Stimulated activated CD4-positive, alpha-beta T cell treated with anti-CD3 and anti-CD28 coated beads, TNF-alpha, amount 100 ng/mL, for 4 hours (primary cell): ENCODE results near the gene CCNT1.
"Not testable (repeated sequence)": the region's sequence is repeated elsewhere in the genome, so short reads cannot be mapped to it uniquely, and the experiment has no call there.

Experiments used
- DNase-seq, 3 experiments: peaks; one replicate each; pipeline ENCODE4 v3.0.0-alpha.2; 2020; ENCODE audit warnings: low read depth in 3 of 3

CCNT1 gene

DNA sequence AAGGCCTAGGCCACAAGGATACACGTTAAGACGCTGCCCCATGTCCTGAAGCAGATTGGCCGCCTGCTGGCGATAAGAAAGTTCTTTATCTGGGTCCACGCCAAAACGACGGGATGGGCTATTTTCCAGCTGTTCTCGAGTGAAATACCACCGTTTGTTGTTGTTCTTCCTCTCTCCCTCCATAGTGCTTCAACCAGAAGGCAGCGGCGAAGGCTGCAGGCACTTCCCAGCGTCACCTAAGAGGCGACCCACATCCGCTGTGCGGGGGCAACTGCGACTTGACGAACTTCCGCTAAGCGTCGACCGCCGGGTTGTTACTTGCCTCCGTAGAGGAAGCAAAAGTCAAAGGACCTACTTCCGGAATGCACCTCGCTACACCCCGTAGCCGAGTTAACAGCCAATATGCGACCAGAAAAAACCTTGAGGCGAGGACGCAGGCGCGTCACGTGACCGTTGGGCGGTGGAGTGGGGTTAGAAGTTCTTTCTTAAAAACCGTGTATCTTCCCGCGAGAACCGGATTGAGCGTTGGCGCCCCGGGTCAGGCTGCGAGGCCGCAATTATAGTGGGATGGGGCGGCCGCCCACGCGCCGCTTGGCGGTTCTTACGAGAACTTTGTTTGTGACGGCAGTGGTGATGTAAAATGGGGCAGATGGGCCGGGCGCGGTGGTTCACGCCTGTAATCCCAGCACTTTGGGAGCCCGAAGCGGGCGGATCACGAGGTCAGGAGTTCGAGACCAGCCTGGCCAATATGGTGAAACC is at the start of gene CCNT1:
Gene CCNT1 (minus strand): TSS at position 215 of the 759 bp plus-strand sequence. CDS start 32 bp downstream, at position 183.
- peak; percentile 94 to 98 (median 98) for DNase-seq

DNA sequence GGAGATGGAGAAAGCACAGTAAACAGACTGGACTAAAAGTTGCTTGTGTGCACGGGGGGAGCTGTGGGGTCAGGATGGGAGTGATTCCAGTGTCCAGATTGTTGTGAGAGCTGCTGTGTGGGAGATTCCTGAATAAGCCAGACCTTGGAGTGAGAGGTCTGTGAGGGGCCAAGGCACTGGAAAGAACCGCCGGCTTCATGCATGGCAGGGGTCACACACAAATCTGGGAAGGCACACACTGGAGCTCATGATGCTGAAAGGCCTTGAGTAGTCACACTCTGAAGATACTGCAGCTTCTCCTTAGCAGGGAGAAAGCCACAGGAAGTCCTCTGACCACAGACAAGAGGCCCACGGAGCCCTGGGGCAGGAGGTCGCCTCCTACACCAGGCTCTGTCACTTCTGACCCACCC is 49.3 kb upstream of the CCNT1 start:
- no peak for DNase-seq

DNA sequence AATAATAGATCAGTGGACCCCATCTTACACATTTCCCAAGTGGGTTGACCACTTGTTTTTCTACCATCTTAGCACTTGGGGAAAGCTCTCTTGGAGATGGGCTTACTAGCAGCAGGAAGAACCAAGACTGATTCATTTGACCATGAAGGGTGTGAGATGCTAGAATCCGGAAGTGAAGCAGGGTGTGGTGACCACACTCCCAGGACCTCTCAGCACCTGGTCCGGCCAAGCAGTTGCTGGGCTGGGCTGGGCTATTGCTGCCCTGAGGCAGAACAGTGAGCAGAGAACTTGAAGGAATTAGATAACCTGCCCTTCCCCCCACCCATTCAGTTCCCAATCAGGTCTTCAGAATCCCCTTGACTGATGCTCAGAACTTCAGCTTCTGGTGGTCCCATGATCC is 48.0 kb upstream of the CCNT1 start:
- no peak for DNase-seq

DNA sequence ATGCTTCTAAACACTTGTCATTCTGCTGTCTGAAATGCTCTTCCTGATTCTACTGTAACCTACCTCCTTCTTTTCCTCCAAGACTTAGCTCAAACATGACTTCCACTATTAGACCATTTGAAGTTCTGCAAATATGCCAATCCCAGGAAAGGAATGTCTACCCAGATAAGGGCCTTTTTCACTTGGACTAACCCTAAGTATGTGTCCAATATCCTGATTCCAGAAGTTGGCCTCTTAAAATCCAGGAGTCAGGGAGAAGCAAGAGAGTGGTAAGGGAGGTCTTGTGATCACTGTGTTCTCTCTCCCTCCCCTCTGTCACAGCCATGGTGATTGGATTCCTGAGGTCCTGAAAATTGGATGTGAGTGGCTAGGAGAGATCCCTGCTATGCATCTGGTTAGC is 42.2 kb upstream of the CCNT1 start:
- no peak for DNase-seq

DNA sequence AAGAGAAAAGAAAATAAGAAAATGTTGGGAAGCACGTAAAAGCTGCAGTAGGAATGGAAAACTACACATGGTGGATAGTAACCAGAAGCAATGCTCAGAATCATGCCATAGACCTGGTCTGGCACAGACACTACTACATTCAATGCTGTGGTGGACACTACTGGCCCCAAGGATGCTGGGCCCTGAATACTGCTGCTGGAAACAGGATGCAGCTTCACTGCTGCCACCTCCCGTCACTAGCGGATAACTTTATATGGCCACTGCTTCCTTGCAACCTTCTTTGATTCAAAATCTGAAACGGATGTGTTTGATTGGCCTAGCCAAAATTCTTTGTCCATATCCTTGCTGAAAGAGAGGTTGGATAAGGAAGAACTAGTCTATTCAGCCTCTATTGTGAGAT is 41.7 kb upstream of the CCNT1 start:
- DNase-seq, result no peak

DNA sequence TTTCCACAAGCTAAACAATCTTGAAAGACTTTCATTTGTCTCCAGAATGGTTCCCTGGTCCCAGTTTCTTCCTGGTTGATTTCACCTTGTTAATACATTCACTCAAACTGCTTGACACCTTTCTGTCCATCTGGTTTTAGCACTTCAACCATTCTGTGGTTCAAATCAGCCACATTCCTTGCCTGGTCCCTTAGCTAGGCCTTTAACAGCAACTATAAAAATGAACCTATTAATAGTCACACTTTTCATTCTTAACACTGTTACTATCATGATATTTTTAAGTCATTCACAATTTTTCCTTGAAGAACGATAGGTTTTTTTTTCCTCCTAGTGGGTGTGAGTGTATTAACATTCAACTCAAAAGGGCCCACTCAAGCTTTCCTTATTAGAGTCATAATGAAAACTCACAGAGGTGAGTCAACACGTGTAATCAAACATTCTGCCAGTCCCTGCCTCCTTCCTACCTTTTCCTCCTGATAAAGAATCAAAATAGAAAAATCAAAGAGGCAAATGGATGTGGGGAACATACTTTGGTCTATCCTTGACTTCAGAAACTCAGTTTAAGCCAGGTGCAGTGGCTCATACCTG is 34.4 kb upstream of the CCNT1 start:
- no peak for DNase-seq

DNA sequence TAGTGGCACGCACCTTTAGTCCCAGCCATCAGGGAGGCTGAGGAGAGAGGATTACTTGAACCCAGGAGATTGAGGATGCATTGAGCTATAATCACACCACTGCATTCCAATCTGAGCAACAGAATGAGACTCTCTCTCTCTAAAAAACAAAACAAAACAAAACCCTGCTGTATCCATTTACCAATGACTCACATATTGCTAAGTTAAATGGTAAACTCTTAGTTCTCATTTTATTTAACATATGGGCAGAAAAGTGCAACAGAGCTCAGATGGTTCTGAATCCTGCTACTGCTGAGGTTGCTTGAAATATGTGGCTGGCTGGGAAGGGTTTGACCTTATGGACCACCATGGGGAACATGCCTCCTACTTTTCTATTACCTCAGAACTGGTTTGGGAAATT is 33.7 kb upstream of the CCNT1 start:
- DNase-seq, result no peak

DNA sequence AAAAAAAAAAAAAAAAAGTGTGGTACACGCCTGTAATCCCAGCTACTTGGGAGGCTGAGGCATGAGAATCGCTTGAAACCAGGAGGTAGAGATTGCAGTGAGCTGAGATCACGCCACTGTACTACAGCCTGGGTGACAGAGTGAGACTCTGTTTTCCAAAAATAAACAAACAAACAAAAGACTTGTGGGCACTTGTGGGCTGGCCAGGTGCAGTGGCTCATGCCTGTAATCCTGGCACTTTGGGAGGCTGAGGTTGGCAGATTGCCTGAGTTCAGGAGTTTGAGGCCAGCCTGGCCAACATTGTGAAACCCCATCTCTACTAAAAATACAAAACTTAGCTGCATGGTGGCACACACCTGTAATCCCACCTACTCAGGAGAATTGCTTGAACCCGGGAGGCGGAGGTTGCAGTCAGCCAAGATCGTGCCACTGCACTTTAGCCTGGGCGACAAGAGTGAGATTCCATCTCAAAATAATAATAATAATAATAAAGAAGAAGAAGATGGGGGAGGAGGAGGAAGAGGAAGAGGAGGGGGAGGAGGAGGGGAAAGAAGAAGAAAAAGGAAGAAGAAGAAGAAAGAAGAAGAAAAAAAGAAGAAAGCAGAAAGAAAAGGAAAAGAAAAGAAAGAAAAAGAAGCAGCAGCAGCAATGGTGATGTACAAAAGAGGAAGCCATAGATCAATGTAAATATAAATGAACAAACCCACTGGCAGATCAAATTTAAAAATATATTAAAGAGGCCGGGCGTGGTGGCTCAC is 27.9 kb upstream of the CCNT1 start:
- DNase-seq, result no peak

DNA sequence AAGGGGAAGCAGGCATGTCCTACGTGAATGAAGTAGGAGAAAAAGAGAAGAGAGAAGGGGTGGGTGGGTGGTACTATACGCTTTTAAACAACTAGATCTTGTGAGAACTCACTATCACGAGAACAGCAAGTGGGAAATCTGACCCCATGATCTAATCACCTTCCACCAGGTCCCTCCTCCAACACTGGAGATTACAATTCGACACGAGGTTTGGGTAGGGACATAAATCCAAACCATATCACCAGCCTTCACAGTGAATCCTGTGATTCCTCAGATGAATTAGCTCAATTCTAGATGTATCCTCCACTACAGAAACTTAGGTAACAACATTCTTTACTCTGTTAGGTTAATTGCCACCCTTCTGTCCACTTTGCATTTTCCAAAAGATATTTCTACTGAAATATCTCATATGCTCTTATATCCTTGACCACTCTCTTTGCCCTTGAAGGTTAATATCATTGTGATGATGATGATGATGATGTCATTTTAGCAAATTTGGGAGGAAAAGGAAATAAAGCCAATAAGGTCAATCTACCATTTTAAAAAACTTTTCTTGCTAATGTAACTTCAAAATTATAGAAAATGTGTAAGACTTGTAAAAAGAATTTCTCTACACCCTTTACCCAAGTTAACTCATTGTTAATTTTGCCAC is 23.2 kb upstream of the CCNT1 start:
- no peak for DNase-seq

DNA sequence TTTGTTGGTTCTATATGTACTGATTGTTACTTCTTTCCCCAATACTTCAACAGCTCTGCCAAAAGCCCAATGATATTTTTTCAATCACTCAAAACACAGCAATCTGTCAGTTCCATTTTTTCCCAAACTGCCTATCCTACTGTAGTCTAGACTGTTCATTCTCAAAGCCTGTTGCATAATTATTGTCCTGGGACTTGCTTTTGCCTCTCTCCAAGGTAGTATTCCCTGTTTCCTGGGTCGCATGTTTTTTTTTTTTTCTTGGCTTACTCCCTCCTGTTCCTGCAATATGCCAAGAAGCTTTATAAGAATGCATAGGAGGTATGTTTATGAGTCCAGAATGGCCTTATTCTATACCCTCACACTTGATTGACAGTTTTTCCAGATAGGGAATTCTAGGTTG is 19.9 kb upstream of the CCNT1 start:
- DNase-seq, result no peak

DNA sequence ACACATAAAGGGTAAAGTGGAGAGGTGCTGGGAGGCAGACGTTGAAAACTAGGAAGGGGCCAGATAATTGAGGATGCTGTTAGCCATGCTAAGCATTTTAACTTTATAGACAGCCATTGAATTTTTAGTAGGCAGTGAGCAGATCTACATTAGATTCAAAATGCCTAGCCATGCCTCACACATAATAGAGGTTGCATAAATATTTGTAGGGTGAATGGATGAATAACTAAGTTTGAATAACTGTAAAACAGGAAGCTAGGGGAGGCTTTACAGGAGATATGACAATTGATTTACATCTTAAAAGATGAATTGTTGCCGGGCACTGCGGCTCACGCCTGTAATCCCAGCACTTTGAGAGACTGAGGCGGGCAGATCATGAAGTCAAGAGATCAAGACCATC is 12.3 kb upstream of the CCNT1 start:
- DNase-seq, result no peak

DNA sequence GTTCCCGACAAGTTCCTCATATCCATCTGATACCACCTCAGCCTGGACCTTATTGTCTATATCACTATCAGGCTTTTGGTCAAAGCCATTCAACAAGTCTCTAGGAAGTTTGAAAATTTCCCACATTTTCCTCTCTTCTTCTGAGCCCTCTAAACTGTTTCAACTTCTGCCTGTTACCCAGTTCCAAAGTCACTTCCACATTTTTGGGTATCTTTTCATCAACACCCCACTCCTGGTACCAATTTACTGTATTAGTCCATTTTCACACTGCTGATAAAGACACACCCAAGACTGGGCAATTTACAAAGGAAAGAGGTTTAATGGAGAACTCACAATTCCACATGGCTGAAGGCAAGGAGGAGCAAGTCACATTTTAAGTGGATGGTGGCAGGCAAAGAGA is 4.2 kb upstream of the CCNT1 start:
- not testable (repeated sequence) for DNase-seq

DNA sequence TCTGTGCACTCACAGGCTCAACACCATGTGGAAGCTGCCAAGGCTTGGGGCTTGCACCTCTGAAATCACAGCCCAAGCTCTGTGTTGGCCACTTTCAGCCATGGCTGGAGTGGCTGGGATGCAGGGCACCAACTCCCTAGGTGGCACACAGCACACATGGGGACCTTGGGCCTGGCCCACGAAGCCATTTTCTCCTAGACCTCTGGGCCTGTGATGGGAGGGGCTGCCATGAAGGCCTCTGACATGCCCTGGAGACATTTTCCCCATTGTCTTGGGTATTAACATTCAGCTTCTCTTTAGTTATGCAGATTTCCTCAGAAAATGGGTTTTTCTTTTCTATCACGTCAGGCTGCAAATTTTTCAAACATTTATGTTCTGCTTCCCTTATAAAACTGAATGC is 3.7 kb upstream of the CCNT1 start:
- DNase-seq, result not testable (repeated sequence)

DNA sequence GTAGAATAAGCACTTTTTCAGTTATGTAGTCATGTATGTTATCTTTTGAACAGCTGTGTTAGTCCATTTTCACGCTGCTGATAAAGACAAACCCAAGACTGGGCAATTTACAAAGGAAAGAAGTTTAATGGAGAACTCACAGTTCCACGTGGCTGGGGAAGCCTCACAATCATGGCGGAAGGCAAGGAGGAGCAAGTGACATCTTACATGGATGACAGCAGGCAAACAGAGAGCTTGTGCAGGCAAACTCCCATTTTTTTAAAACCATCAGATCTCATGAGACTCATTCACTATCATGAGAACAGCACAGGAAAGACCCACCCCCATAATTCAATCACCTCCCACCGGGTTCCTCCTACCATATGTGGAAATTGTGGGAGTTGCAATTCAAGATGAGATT is 2.5 kb upstream of the CCNT1 start:
- DNase-seq, result not testable (repeated sequence)

DNA sequence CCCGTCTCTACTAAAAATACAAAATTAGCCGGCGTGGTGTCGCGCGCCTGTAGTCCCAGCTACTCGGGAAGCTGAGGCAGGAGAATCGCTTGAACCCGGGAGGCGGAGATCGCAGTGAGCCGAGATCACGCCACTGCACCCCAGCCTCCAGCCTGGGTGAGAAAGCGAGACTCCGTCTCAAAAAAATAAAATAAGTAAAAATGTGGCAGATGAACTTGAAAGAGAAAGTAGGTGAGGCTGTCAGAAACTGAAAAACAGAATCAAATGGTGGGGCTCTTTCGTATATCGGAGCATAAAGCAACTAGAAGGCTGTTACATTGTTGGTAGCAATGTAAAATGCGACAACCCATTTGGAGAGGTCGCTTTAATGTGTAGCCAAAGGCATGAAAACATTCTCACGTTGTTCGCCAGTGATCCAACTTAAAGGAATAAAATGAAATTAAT is 767 bp upstream of the CCNT1 start:
- DNase-seq, result no peak

DNA sequence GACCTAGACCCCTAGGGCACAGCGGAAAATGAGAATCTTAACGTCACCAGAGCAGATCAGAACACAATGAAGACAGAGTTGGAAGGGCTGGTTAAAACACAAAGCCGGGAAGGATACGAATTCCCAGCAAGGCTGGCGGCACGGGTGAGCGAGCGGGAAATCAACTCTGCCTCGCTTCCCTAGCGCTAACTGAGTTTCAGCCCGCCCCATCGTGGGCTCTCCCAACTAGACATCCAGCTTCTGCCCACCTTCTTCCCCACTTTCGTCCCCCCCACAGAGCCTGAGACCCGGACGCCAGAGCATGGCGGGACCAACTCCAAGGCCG is 377 bp downstream of the CCNT1 start:
- no peak for DNase-seq

DNA sequence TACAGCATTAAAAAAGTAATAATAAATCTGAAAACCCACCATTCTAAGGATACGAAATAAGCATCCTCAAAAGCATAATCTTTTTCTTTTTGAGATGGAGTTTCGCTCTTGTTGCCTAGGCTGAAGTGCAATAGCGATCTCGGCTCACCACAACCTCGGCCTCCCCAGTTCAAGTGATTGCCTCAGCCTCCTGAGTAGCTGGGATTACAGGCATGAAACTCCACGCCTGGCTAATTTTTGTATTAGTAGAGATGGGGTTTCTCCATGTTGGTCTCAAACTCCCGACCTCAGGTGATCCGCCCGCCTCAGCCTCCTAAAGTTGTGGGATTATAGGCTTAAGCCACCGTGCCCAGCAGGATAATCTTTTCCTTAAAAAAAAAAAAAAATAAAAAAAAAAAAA is 4.3 kb downstream of the CCNT1 start:
- no peak for DNase-seq

DNA sequence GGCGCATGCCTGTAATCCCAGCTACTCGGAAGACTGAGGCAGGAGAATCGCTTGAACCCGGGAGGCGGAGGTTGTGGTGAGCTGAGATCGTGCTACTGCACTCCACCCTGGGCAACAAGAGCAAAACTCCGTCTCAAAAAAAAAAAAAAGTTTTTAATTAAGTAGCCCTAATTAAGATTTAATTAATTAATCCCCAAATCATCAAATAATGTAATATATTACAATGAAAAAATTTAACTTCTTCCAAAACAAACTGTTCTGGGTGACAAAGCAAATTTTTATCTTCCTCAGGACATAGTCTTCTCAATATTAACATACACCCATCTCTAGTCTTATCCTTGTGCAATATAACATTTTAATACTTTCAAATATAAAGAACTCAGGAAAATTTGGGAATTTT is 17.7 kb downstream of the CCNT1 start:
- DNase-seq, result not testable (repeated sequence)

DNA sequence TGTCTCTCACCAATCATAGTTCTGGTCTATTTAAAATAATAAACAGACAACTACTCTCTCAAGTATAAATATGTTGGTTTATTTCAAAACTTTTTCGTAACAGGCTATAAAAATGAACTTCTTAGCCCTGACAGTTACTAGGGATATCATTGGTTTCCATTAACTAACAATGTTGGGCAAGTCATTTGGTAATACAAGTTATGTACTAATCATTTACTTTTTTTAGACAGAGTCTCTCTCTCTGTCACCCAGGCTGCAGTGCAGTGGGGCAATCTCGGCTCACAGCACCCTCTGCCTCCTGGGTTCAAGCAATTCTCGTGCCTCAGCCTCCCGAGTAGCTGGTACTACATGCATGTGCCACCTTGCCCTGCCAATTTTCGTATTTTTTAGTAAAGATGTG is 19.9 kb downstream of the CCNT1 start:
- DNase-seq, result no peak

DNA sequence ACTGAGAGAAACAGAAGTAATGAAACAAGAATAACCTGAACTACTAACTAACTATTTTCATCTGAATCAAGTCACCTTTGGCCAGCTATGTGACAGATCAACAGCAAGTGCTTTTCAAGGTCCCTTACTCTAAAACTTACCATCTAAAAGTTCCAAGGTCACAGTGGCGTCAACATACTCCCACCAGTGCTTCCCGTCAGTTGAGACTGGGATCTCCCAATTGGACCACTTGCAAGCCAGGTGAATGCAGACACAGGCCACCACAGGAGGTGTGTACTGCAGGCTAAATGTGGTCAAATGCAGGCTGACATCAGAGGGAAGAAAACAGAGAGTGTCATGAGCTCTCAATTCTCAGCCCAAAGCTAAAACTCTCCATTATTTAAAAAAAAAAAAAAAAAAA is 20.6 kb downstream of the CCNT1 start:
- DNase-seq, result no peak

DNA sequence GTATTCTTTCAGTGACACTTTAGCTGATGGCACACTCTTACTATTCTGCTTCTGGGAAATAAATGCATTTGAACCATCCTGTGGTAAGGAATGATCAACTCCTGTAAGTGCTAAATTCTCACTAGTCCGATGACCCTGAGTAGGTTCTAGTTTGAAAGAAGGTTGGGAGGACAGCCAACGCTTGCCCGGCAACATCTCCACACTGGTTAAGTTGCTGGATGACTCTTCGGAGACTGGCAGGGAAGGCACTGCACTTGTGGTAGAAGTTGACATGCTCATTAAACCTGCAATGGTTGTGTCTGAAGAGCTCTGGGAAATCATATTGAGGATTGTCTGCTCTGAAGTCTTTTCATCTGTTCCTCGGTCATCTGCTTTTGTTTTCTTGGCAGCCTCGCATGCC is 22.5 kb downstream of the CCNT1 start:
- no peak for DNase-seq

DNA sequence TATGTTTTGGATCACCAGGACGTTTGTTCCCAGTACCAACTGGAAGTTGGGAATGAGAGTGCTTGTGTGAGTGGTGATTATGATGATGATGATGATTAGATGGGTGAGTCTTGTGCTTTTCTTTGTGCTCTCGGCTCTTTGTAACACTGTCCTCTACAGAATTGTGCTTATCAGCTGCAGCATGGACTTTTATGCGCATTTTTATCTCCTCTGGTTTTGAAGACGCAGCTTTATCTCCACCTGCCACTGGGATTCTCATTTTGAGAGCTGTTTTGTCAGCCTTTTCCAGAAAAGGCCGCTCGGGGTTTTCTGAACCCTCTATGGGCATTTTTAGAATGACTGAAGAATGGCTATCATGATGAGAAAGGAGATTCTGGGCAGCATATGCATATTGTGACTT is 22.9 kb downstream of the CCNT1 start:
- no peak for DNase-seq
